Activated naive CD8-positive, alpha-beta T cell treated with anti-CD3 and anti-CD28 coated beads, Interleukin-2, amount 10 ng/mL, durations not matched to agents 7 days and 5 days (primary cell): ENCODE data around the gene CCDC71. TPM values are rescaled to one million over a fixed set of nuclear protein-coding genes. Genes with fewer than 3 reads are reported as not detected.

Experiments used
- ATAC-seq: fragments of 150-1000 bp; cut with Tn5 transposase; one replicate; pipeline ENCODE4 v1.10.0; 2021; ENCODE audit warnings: low read depth, moderate library complexity
- POLR2A ChIA-PET: fragments of 350-600 bp; sonication (Branson Sonifier 250); formaldehyde crosslinking; loops from one replicate; lab custom pipeline; 2021; ENCODE audit warnings: antibody characterized with exemption; lab: Charles Lee
- DNase-seq: peaks from one replicate; pipeline ENCODE4 v3.0.0; 2021
- H3K27ac Mint-ChIP-seq: one replicate; pipeline ENCODE4 v1.8.0; 2022; ENCODE audit warnings: mild to moderate bottlenecking, mixed read lengths
- H3K27me3 Mint-ChIP-seq: one replicate; pipeline ENCODE4 v1.8.0; 2022; ENCODE audit warnings: mild to moderate bottlenecking, moderate library complexity, mixed read lengths
- H3K36me3 Mint-ChIP-seq: one replicate; pipeline ENCODE4 v1.8.0; 2021; ENCODE audit warnings: mild to moderate bottlenecking, mixed read lengths
- H3K4me1 Mint-ChIP-seq: one replicate; pipeline ENCODE4 v1.8.0; 2021; ENCODE audit warnings: mixed read lengths
- H3K4me3 Mint-ChIP-seq: one replicate; pipeline ENCODE4 v1.8.0; 2022; ENCODE audit warnings: mild to moderate bottlenecking, moderate library complexity, mixed read lengths
- H3K9me3 Mint-ChIP-seq: one replicate; pipeline ENCODE4 v1.8.0; 2021; ENCODE audit warnings: mixed read lengths
- total RNA-seq, 2 experiments: library from RNA; stranded (reverse); gene quantifications; one replicate each; pipeline ENCODE4 v1.2.3, GENCODE V29; 2021

The CCDC71 gene
- total RNA-seq, 2 experiments from 2014 or later: 27.5 to 29.2 TPM

DNA sequence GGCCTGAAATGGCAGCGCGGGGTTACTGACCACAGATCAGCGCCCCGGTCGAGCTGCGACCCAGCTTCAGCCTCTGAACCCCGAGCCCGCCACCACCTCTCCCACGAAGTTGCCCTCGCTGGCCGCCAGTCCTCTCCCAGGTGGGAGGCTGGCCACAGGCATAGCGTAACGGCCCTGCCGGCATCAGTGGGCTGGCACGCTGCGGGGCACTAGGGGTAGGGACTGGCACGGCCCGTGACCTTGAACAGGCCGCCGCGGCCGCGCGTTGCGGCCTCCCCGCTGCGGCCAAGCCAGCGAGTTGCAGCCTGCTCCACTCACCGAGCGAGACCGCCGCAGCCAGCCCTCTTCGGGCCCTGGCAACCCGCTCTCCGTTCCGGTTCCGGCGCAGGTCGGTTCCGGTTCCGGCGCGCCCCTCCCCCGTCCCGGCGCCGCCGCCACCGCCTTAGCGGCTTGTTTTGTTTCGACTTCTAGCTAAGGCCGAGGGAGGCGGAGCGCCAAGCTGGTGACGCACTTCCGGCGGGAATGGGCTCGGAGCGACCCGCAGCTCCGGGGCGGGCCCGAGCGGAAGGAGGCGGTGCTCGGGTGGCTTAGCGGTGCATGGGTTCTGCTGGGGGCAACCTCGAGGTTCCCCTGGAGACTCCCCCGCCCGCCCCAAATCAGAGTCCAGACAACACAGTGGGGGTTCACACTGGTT, 45.5 kb downstream of the CCDC71 start, which contains the start of gene USP19:
Gene USP19, minus strand, starts transcription at position 386 of the 694 bp plus-strand sequence. CDS start 1,678 bp downstream, outside the sequence.
- DNase-seq (peak; percentile 95), ATAC-seq (peak; percentile 93)
- POLR2A ChIA-PET: interaction anchor here (0.7 to 4.7 kb wide), 14 partner anchors 9 to 350 kb away, joined by 3 to 55 read pairs (median 4); partner anchors contain the start of genes DAG1, NDUFAF3, P4HTM and QARS1
- H3K36me3 Mint-ChIP-seq: peaks cover 10% of the 10 kb centered on the region
- H3K9me3 Mint-ChIP-seq: no peaks in the 10 kb centered on the region
- no peaks in the 10 kb centered on the region for H3K27me3 Mint-ChIP-seq
- peak within 1 kb of the TSS; percentile 89 for H3K27ac Mint-ChIP-seq
- peak within 1 kb of the TSS; percentile 92 for H3K4me3 Mint-ChIP-seq
- H3K4me1 Mint-ChIP-seq: peaks cover 5% of the 10 kb centered on the region

GRCh38 chr3:49120096-49120437, 46.1 kb downstream of the CCDC71 start:
- Mint-ChIP-seq H3K4me3 (peak overlapping the region; percentile 92), H3K9me3 (no peaks in the 10 kb centered on the region), H3K36me3 (peaks cover 10% of the 10 kb centered on the region), H3K27ac (peak overlapping the region; percentile 89), H3K27me3 (no peaks in the 10 kb centered on the region), H3K4me1 (peaks cover 5% of the 10 kb centered on the region)
- DNase-seq (no peak), ATAC-seq (peak; percentile 5)
- POLR2A ChIA-PET: interaction anchor here (0.9 to 4.7 kb wide), 11 partner anchors 9 to 350 kb away, joined by 3 to 55 read pairs (median 4); partner anchors contain the start of genes DAG1, NDUFAF3, P4HTM and QARS1

DNA sequence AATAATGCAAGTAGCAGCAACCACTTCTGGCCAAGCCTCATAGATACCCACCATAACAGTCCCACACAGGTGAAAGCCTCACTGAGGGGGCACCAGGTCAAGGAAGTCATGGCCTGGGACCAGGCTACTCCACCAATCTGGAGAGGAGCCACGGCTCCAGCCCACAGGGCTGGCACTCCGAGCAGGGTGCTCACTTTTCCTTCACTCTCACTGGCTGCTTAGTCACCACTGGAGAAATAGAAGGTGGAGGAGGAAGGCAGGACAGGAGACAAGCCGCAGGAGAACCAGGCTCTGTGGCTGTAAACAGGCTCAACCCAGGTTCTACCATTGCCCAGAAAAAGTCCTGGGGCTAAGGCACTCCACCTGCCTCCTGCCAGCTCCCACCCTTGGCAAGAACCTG, 46.7 kb downstream of the CCDC71 start:
- POLR2A ChIA-PET: interaction anchor here (0.9 to 4.7 kb wide), 5 partner anchors 15 to 102 kb away, joined by 3 to 55 read pairs (median 17); partner anchors contain the start of genes NDUFAF3, QARS1 and QRICH1
- ATAC-seq (no peak), DNase-seq (no peak)
- Mint-ChIP-seq H3K27me3 (no peaks in the 10 kb centered on the region), H3K4me1 (peaks cover 5% of the 10 kb centered on the region), H3K27ac (peak overlapping the region; percentile 89), H3K9me3 (no peaks in the 10 kb centered on the region), H3K36me3 (peaks cover 10% of the 10 kb centered on the region), H3K4me3 (peak overlapping the region; percentile 92)

GRCh38 chr3:49119036-49119435, 47.1 kb downstream of the CCDC71 start:
- H3K27me3 Mint-ChIP-seq: no peaks in the 10 kb centered on the region
- POLR2A ChIA-PET: interaction anchor here (0.9 to 4.7 kb wide), 3 partner anchors 25 to 99 kb away, joined by 3 to 55 read pairs (median 17); partner anchors contain the start of genes NDUFAF3 and QRICH1
- H3K9me3 Mint-ChIP-seq: no peaks in the 10 kb centered on the region
- DNase-seq: no peak
- peak overlapping the region; percentile 67 for H3K27ac Mint-ChIP-seq
- H3K36me3 Mint-ChIP-seq: peaks cover 11% of the 10 kb centered on the region
- no peak for ATAC-seq
- H3K4me1 Mint-ChIP-seq: peaks cover 5% of the 10 kb centered on the region
- H3K4me3 Mint-ChIP-seq: peak overlapping the region; percentile 92

Other genes with a start within 250 kb of the CCDC71 start
- 100 to 1,000 TPM; 108 to 118 TPM for gene ARIH2, start 247.5 kb downstream of the CCDC71 start, total RNA-seq
- 10 to 100 TPM; 57.4 to 57.7 TPM for gene P4HTM, start 176.1 kb downstream of the CCDC71 start, total RNA-seq
- 100 to 1,000 TPM; 185 to 207 TPM for gene WDR6, start 158.9 kb downstream of the CCDC71 start, total RNA-seq
- 10 to 100 TPM; 27.9 to 29.9 TPM for gene DALRD3, start 147.8 kb downstream of the CCDC71 start, total RNA-seq
- gene NDUFAF3, start 144.2 kb downstream of the CCDC71 start, total RNA-seq: 10 to 100 TPM; 78.9 to 82.4 TPM
- gene IMPDH2, start 136.9 kb downstream of the CCDC71 start, total RNA-seq: 100 to 1,000 TPM; 145 to 146 TPM
- gene QRICH1, start 72.3 kb downstream of the CCDC71 start, total RNA-seq: 100 to 1,000 TPM; 141 to 153 TPM
- gene QARS1, start 61.6 kb downstream of the CCDC71 start, total RNA-seq: 100 to 1,000 TPM; 223 to 237 TPM
- 10 to 100 TPM; 77.8 to 78.2 TPM for gene USP19, start 45.5 kb downstream of the CCDC71 start, total RNA-seq
- 1 to 10 TPM in 1 of 2 experiments, under 1 TPM in 1; 0.45 to 1.2 TPM for gene LAMB2, start 33.3 kb downstream of the CCDC71 start, total RNA-seq
- gene KLHDC8B, start 5.3 kb upstream of the CCDC71 start, total RNA-seq: 1 to 10 TPM; 2.6 to 3.2 TPM
- gene C3orf62, start 110.9 kb upstream of the CCDC71 start, total RNA-seq: 10 to 100 TPM in 1 of 2 experiments, 1 to 10 TPM in 1; 8.1 to 10.9 TPM
- 10 to 100 TPM; 89.6 to 90.0 TPM for gene USP4, start 173.7 kb upstream of the CCDC71 start, total RNA-seq
- 10 to 100 TPM; 86.4 to 90.6 TPM for gene GPX1, start 192.0 kb upstream of the CCDC71 start, total RNA-seq
- gene RHOA, start 245.6 kb upstream of the CCDC71 start, total RNA-seq: 100 to 1,000 TPM; 428 to 441 TPM
- 10 to 100 TPM; 30.3 TPM for gene TCTA, start 246.1 kb upstream of the CCDC71 start, total RNA-seq